HEK293T (cell line): ENCODE measurements around the gene TMED4.
"Not testable (repeated sequence)": the region's sequence is repeated elsewhere in the genome, so short reads cannot be mapped to it uniquely, and the experiment has no call there.

Experiments
- BHLHE40 ChIP-seq: fragments of 450-650 bp; IDR thresholded peaks from 2 replicates; pipeline ENCODE4 v1.6.1; 2016; ENCODE audit warnings: mild to moderate bottlenecking, moderate library complexity, borderline replicate concordance
- FOXK2 ChIP-seq: fragments of 450-650 bp; IDR thresholded peaks from 2 replicates; pipeline ENCODE4 v1.6.1; 2016; ENCODE audit warnings: mild to moderate bottlenecking
- FOXM1 ChIP-seq: fragments of 450-650 bp; IDR thresholded peaks from 2 replicates; pipeline ENCODE4 v1.6.1; 2017; ENCODE audit warnings: mild to moderate bottlenecking, borderline replicate concordance
- HDGF ChIP-seq: fragments of 450-650 bp; IDR thresholded peaks from 2 replicates; pipeline ENCODE4 v1.6.1; 2017; ENCODE audit warnings: antibody characterized with exemption, borderline replicate concordance
- SP1 ChIP-seq: fragments of 450-650 bp; IDR thresholded peaks from 2 replicates; pipeline ENCODE4 v1.6.1; 2017

DNA sequence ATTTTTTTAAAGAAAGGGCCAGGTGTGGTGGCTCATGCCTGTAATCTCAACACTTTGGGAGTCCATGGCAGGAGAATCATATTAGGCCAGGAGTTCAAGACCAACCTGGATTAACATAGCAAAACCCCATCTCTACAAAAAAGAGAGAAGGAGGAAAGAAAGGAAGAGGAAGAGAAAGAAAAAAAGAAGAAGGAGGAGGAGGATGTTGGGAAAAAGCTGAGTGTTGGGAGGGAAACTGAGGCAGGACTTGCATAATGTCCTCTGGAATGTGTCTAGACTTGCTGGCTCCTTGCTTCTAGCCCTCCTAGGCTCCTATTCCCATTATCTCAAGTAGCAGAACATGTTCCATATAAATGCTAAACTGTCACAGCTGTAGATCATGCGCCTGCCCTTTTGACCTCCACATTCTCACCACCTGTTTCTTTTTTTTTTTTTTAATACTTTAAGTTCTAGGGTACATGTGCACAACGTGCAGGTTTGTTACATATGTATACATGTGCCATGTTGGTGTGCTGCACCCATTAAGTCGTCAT, 29.5 kb downstream of the TMED4 start:
- TF ChIP-seq BHLHE40, SP1, FOXM1, FOXK2, HDGF: not testable (repeated sequence)
